Karpas-422 (cell line): Measurements from ENCODE around the gene CORIN. TPM values are rescaled to one million over a fixed set of nuclear protein-coding genes. Genes with fewer than 3 reads are reported as not detected.

Experiments used
- DNase-seq: peaks from one replicate; pipeline ENCODE4 v3.0.0-alpha.2; 2015
- H2AFZ ChIP-seq: fragments of 200-600 bp; sonication (generic); 2 replicates; pipeline ENCODE4 v1.6.1; 2014; ENCODE audit warnings: antibody characterized with exemption, low read length, mixed read lengths
- H3K27ac ChIP-seq: fragments of 200-600 bp; sonication (generic); 2 replicates; pipeline ENCODE4 v1.5.1; 2014; ENCODE audit warnings: mild to moderate bottlenecking, low read length, moderate library complexity
- H3K27me3 ChIP-seq: fragments of 200-600 bp; sonication (generic); 2 replicates; pipeline ENCODE4 v1.6.1; 2014; ENCODE audit warnings: low read length, mixed read lengths
- H3K36me3 ChIP-seq: fragments of 200-600 bp; sonication (generic); 2 replicates; pipeline ENCODE4 v1.6.1; 2014; ENCODE audit warnings: low read length, mixed read lengths; ENCODE audit not compliant: insufficient read depth
- H3K4me1 ChIP-seq: fragments of 200-600 bp; sonication (generic); 2 replicates; pipeline ENCODE4 v1.6.1; 2014; ENCODE audit warnings: mild to moderate bottlenecking, low read length, mixed read lengths
- H3K4me2 ChIP-seq: fragments of 200-600 bp; sonication (generic); 2 replicates; pipeline ENCODE4 v1.6.1; 2014; ENCODE audit warnings: low read length, low read depth, mild to moderate bottlenecking; ENCODE audit not compliant: poor library complexity, severe bottlenecking
- H3K4me3 ChIP-seq: fragments of 200-600 bp; sonication (generic); 2 replicates; pipeline ENCODE4 v1.5.1; 2014; ENCODE audit warnings: mild to moderate bottlenecking, antibody characterized with exemption, low read length, mixed read lengths
- H3K79me2 ChIP-seq: fragments of 200-600 bp; sonication (generic); 2 replicates; pipeline ENCODE4 v1.6.1; 2014; ENCODE audit warnings: mild to moderate bottlenecking, low read length, mixed read lengths
- H3K9ac ChIP-seq: fragments of 200-600 bp; sonication (generic); 2 replicates; pipeline ENCODE4 v1.6.0; 2014; ENCODE audit warnings: low read length
- H3K9me2 ChIP-seq: fragments of 200-600 bp; sonication (generic), shearing (Covaris generic); replicated peaks from 2 replicates; pipeline ENCODE4 v1.6.0; 2014; ENCODE audit warnings: mild to moderate bottlenecking, low read length, moderate library complexity; ENCODE audit not compliant: insufficient read depth
- H3K9me3 ChIP-seq: fragments of 300-700, 200-600 bp; sonication (generic); 2 replicates; pipeline ENCODE4 v1.6.1; 2014; ENCODE audit warnings: low read length, mixed read lengths
- H4K20me1 ChIP-seq: fragments of 200-600 bp; sonication (generic); 2 replicates; pipeline ENCODE4 v1.6.1; 2014; ENCODE audit warnings: mild to moderate bottlenecking, antibody characterized with exemption, low read length, low read depth; ENCODE audit not compliant: insufficient read depth
- total RNA-seq: library from RNA; depleted of rRNA; stranded (reverse); fragments of >200 nt; shearing (Covaris generic); gene quantifications from 2 replicates; pipeline ENCODE4 v1.2.3, GENCODE V29; 2014; ENCODE audit warnings: low replicate concordance

The CORIN gene
- total RNA-seq, 1 experiment from 2014 or later, result 2.8 TPM

DNA sequence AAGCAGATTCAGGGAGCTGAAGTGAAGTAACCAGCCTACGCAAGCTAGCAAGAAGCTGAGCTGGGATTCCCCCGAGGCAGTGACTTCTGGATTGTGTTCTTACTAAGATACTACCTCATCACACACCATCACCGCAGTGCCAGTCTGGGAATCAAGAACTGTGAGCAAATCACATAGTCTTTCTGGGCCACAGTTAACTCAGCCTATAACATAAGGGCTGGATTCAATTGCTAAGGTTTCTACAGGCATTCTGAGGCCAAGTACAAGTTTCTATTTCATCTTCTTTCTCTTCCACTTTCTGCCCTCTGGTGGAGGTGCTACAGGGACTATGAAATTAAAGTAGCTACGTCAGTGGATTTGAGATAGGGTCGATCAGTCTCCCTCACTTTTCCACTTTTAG lies 1.4 kb upstream of the CORIN start:
- Histone ChIP-seq H3K9ac (0 out of 2 replicates have a peak overlapping the region, but pooled peaks have one; percentile 12), H3K79me2 (no peaks in the 10 kb centered on the region), H3K36me3 (peaks cover 34% of the 10 kb centered on the region), H3K4me1 (peaks cover 62% of the 10 kb centered on the region), H3K27me3 (no peaks in the 10 kb centered on the region), H2AFZ (no peak overlapping the region), H3K9me3 (no peaks in the 10 kb centered on the region), H3K27ac (peak overlapping the region; percentile 57), H3K4me3 (no peak overlapping the region; the same call in 1 of the 2 replicates), H4K20me1 (no peaks in the 10 kb centered on the region), H3K4me2 (peak overlapping the region; percentile 91), H3K9me2 (no peaks in the 10 kb centered on the region)
- DNase-seq, result peak; percentile 79

DNA sequence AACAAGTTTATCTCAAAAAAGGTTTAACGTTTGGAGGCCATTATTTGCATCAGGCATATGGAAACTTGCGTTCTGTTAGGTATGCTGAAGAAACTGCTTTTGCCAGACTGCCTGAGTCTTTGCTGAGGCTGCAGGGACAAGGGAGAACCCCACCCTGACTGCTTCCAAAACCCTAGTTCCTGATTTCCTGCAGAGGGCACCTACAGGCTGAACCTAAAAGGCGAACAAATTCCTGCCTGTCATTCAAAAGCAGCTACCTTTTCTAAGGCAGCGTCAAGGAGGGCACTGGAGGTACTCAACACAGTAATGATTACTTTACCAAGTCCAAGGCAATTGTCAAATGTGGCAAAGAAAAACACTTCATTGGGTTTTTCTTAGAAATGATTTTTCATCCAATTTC lies 578 bp upstream of the CORIN start:
- DNase-seq, result peak; percentile 44
- Histone ChIP-seq H3K4me1 (peaks cover 62% of the 10 kb centered on the region), H3K79me2 (no peaks in the 10 kb centered on the region), H3K4me3 (peak overlapping the region; percentile 78), H2AFZ (no peak overlapping the region), H3K27ac (peak overlapping the region; percentile 57), H3K9ac (peak overlapping the region; percentile 77), H3K4me2 (peak overlapping the region; percentile 91), H3K27me3 (no peaks in the 10 kb centered on the region), H3K9me3 (no peaks in the 10 kb centered on the region), H3K36me3 (peaks cover 26% of the 10 kb centered on the region), H3K9me2 (no peaks in the 10 kb centered on the region), H4K20me1 (no peaks in the 10 kb centered on the region)

DNA sequence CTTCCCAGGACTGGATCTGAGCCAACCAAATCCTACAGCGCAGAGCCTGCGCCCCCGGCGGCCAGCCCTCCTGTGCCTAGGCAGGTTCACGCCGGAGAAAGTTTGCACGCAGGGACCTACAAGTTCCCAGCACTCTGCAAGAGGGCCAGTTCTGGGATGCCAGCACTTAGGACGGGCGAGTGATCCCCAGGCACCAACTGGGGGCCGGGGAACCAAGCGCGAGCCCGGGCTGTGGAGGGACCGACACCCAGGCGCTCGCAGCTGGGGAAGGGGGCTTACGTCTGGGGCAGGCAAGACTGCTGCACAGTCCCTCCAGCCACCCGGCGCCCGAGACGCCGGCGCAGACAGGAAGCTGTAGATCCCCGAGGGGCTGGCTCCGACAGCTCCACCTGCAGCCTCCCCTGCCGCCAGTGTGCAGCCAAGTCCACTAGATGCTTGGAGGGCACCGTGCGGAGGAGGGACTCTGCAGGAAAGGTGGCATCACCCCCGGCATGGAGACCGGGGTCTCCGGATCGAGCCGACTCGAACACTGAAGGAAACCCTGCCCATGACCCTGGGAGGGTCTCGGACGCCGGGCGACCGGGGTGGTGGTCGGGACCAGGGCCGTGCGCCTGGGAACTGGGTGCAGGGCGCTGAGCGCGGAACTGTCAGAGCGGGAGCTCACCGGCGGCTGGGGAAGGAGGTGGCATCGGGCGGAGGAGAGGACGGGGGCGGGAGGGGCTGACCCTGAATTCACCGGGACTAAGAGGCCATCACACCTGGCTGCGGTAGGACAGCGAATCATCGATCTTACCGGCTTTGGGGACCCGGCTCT lies 566 bp downstream of the CORIN start:
- H3K9ac ChIP-seq, result peak overlapping the region; percentile 77
- H3K79me2 ChIP-seq, result no peaks in the 10 kb centered on the region
- H3K9me3 ChIP-seq, result no peaks in the 10 kb centered on the region
- no peaks in the 10 kb centered on the region for H3K9me2 ChIP-seq
- peak overlapping the region; percentile 91 for H3K4me2 ChIP-seq
- no peaks in the 10 kb centered on the region for H3K27me3 ChIP-seq
- DNase-seq, result peak; percentile 91
- peak overlapping the region; percentile 50 for H3K27ac ChIP-seq
- peaks cover 18% of the 10 kb centered on the region for H3K36me3 ChIP-seq
- H2AFZ ChIP-seq, result peak overlapping the region; percentile 82; the same call in 1 of the 2 replicates
- H3K4me1 ChIP-seq, result peaks cover 62% of the 10 kb centered on the region
- H3K4me3 ChIP-seq, result peak overlapping the region; percentile 78
- no peaks in the 10 kb centered on the region for H4K20me1 ChIP-seq

GRCh38 chr4:47836641-47837093 lies 1.2 kb downstream of the CORIN start:
- DNase-seq, result peak; percentile 82
- H2AFZ ChIP-seq, result peak overlapping the region; percentile 82; the same call in 1 of the 2 replicates
- H3K36me3 ChIP-seq, result peaks cover 13% of the 10 kb centered on the region
- no peaks in the 10 kb centered on the region for H3K9me3 ChIP-seq
- H3K27me3 ChIP-seq, result no peaks in the 10 kb centered on the region
- no peaks in the 10 kb centered on the region for H4K20me1 ChIP-seq
- H3K27ac ChIP-seq, result peak overlapping the region; percentile 50
- peak overlapping the region; percentile 77 for H3K9ac ChIP-seq
- no peaks in the 10 kb centered on the region for H3K9me2 ChIP-seq
- peak overlapping the region; percentile 78 for H3K4me3 ChIP-seq
- peak overlapping the region; percentile 91 for H3K4me2 ChIP-seq
- H3K4me1 ChIP-seq, result peaks cover 65% of the 10 kb centered on the region
- no peaks in the 10 kb centered on the region for H3K79me2 ChIP-seq

GRCh38 chr4:47835494-47835893 lies 2.4 kb downstream of the CORIN start:
- Histone ChIP-seq H3K79me2 (no peaks in the 10 kb centered on the region), H2AFZ (no peak overlapping the region), H3K27ac (no peak overlapping the region), H3K4me1 (peaks cover 64% of the 10 kb centered on the region), H3K9me3 (no peaks in the 10 kb centered on the region), H3K4me2 (no peak overlapping the region), H3K36me3 (peaks cover 9% of the 10 kb centered on the region), H3K9ac (no peak overlapping the region), H4K20me1 (no peaks in the 10 kb centered on the region), H3K9me2 (no peaks in the 10 kb centered on the region), H3K27me3 (no peaks in the 10 kb centered on the region), H3K4me3 (no peak overlapping the region)
- DNase-seq, result no peak

- no peaks in the 10 kb centered on the region for H3K9me3 ChIP-seq
- no peak for DNase-seq
- H3K4me1 ChIP-seq, result peaks cover 21% of the 10 kb centered on the region
- H3K9me2 ChIP-seq, result no peaks in the 10 kb centered on the region
- no peaks in the 10 kb centered on the region for H3K79me2 ChIP-seq
- H2AFZ ChIP-seq, result no peak overlapping the region
- H3K9ac ChIP-seq, result no peak overlapping the region
- no peak overlapping the region for H3K27ac ChIP-seq
- H4K20me1 ChIP-seq, result no peaks in the 10 kb centered on the region
- no peak overlapping the region for H3K4me2 ChIP-seq
- H3K27me3 ChIP-seq, result no peaks in the 10 kb centered on the region
- H3K36me3 ChIP-seq, result peaks cover 3% of the 10 kb centered on the region; the same call in 1 of the 2 replicates
- H3K4me3 ChIP-seq, result no peak overlapping the region
These were observed 6.7 kb downstream of the CORIN start for GRCh38 chr4:47831026-47831679.

DNA sequence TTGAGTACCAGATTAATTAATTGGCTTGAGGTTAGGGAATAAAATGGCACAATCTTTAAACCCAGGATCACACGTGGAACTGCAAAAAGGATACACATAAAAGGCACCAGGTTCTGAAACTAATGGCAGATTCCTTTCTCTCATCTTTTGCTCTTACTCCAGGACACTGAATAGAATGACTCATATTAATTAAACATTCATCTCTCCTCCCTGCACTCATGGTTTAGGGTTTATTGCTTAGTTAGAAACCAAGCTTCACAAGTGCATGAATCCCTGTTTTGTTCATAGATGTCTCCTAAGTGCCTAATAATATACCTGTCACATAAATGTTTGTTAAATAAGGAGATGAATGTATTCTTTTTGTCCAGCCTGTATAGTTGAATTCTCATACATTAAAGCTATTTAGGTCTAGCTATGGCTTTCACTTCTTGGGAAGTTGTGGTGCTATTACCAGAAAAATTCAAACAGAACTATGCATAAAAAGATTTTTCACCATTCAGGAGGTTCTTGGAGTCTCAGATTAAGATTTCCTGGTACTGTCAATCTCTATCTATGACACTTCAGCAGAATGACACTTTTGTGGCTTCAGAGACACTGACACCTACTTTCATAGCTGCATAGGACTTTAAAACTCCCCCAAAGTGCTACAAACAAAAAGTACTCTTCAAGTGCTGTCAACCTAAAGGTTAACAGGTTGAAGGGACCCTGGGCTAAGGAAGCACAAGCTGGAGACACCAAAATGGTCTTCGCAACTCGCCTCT lies 7.4 kb downstream of the CORIN start:
- H2AFZ ChIP-seq, result no peak overlapping the region
- H3K4me1 ChIP-seq, result peaks cover 15% of the 10 kb centered on the region
- H3K9me3 ChIP-seq, result no peaks in the 10 kb centered on the region
- H3K79me2 ChIP-seq, result no peaks in the 10 kb centered on the region
- no peak overlapping the region for H3K4me2 ChIP-seq
- no peaks in the 10 kb centered on the region for H3K9me2 ChIP-seq
- no peak for DNase-seq
- no peaks in the 10 kb centered on the region for H3K27me3 ChIP-seq
- H3K4me3 ChIP-seq, result no peak overlapping the region
- no peak overlapping the region for H3K27ac ChIP-seq
- peaks cover 3% of the 10 kb centered on the region; the same call in 1 of the 2 replicates for H3K36me3 ChIP-seq
- H4K20me1 ChIP-seq, result no peaks in the 10 kb centered on the region
- H3K9ac ChIP-seq, result no peak overlapping the region
